Retinal pigment epithelial cell (primary cell): ENCODE measurements around the gene SLC35B1.
"Not testable (repeated sequence)": the region's sequence is repeated elsewhere in the genome, so short reads cannot be mapped to it uniquely, and the experiment has no call there.

Experiments
- DNase-seq: peaks from one replicate; pipeline ENCODE4 v3.0.0-alpha.2; 2010; ENCODE audit warnings: low read depth
- H3K4me3 ChIP-seq: 2 replicates; pipeline ENCODE4 v1.5.1; 2011; ENCODE audit warnings: mild to moderate bottlenecking, low read length, control low read depth, moderate library complexity
- CTCF ChIP-seq: conservative IDR thresholded peaks from 2 replicates; pipeline ENCODE4 v1.5.1; 2011; ENCODE audit warnings: low read depth, low read length, control low read depth, inconsistent platforms

Gene SLC35B1

DNA sequence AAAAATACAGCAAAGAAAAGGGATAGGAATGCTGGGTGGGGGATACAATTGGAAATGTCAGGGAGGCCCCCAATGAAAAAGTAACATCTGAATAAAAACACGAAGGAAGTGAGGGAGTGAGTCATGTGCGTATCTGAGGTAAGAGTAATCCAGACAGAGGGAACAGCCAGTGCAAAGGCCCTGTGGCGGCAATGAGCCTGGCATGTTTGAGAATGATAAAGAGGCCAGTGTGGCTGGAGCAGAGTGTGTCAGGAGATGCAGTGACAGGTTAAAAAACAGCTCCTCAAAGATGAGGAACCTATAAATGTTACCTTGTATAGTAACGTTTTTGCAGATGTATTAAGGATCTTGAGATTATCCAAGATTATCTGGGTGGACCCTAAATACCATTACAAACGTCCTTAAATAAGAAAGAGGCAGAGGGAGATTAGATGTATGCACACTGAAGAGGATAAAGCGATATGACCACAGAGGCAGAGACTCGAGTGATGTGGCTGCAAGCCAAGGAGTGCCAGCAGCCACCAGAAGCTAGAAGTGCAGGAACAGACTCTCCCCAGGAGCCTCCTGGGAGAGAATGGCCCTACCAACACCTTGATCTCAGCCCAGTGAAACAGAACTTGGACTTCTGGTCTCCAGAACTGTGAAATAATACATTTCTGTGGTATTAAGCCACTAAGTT, 17.8 kb upstream of the SLC35B1 start:
- no peak for DNase-seq
- no peak for TF ChIP-seq CTCF
- H3K4me3 ChIP-seq: no peak overlapping the region

DNA sequence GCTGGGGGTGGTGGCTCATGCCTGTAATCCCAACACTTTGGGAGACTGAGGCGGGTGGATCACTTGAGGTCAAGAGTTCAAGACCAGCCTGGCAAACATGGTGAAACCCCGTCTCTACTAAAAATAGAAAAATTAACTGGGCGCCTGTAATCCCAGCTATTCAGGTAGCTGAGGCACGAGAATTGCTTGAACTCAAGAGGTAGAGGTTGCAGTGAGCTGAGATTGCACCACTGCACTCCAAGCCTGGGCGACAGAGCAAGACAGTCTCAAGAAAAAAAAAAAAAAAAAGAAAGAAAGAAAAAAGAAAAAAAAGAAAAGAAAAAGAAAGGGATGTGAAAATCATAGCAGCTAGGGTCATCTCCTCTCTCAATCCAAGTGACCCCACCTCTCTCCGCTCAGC, 16.8 kb upstream of the SLC35B1 start:
- DNase-seq: not testable (repeated sequence)

GRCh38 chr17:49723423-49723822, 15.7 kb upstream of the SLC35B1 start:
- DNase-seq: no peak
- no peak overlapping the region for H3K4me3 ChIP-seq
- TF ChIP-seq CTCF: no peak

More for the DNA sequence above, 16.8 kb upstream of the SLC35B1 start:
- not testable (repeated sequence) for H3K4me3 ChIP-seq

DNA sequence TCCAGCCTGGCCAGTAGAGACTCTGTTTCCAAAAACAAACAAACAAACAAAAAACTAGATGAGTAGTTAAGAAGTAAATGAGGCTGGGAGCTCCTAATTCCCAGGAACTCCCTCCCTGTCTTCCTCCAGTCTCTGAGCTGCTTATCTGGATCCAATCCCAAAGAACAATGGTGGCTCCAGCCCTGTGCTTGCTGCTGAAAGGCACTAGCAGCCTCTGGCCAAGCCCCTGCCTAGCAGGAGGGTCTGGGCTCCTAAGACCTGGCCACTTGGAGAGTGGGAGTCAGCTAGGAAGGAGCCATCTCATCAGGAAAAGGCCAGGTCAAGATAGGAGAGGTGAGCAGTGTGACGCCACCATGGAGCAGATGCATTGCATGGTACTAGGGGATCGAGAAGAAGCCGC, 14.3 kb upstream of the SLC35B1 start:
- no peak overlapping the region for H3K4me3 ChIP-seq
- TF ChIP-seq CTCF: no peak
- no peak for DNase-seq

GRCh38 chr17:49717371-49717861, 9.7 kb upstream of the SLC35B1 start:
- no peak overlapping the region for H3K4me3 ChIP-seq
- no peak for TF ChIP-seq CTCF

DNA sequence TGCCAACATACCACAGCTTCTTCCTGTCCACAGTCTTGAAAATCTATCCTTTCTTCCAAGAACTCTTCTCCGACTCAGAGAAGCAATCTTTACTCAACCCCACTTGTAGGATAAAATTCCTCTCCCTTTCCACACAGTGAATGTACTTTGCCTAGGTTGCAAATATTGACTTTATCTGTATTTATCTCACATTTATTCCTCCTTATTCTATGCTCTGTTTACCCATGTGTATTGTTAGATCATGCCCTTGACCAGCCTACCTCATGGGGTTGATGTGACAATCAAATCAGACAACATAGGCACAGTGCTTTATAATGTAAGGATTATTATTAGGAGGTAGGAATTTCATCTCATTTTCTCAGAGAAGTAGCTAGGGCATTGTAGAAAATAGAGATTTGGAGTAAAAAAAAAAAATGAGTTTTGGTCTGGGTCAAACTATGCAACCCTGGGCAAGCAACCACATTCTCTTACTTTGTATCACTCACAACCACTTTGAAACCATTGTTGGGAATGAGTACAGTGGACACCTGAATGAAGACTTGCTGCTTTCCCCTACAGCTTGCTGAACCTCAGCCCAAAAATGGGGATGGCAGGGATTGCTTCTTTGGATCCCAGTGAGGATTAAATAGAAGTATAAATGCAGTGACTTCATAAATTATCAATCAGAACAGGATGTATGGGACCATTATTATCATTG, 9.1 kb upstream of the SLC35B1 start:
- no peak overlapping the region for H3K4me3 ChIP-seq
- no peak for TF ChIP-seq CTCF
- DNase-seq: no peak

More at GRCh38 chr17:49717371-49717861, 9.7 kb upstream of the SLC35B1 start:
- DNase-seq: no peak

- no peak for DNase-seq
- no peak for TF ChIP-seq CTCF
- no peak overlapping the region for H3K4me3 ChIP-seq
Measured at GRCh38 chr17:49715717-49716279, 8.0 kb upstream of the SLC35B1 start.
